ENCODE data around the gene HHLA2.

Gene HHLA2

DNA sequence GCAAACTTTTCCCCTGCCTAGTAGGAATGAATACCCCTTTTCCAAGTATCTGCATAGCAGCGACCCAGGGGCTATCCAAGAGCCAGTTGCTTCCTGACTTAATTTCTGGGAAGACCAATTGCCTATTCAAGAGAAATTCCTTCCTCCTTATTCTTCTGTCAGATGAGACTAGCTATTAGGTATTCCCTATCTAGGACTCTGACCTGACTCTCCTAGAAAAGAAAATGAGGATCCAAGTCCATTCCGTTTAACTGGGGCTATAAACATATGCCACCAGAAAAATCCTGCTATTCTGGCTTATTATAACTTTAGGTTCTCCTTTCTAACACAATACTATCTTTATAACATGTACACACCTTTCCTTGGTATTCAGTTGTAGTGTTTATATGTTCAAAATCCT is 1.7 kb downstream of the HHLA2 start:
- no peak for DNase-seq (ENCODE audit: low read depth in 2 of 2)

DNA sequence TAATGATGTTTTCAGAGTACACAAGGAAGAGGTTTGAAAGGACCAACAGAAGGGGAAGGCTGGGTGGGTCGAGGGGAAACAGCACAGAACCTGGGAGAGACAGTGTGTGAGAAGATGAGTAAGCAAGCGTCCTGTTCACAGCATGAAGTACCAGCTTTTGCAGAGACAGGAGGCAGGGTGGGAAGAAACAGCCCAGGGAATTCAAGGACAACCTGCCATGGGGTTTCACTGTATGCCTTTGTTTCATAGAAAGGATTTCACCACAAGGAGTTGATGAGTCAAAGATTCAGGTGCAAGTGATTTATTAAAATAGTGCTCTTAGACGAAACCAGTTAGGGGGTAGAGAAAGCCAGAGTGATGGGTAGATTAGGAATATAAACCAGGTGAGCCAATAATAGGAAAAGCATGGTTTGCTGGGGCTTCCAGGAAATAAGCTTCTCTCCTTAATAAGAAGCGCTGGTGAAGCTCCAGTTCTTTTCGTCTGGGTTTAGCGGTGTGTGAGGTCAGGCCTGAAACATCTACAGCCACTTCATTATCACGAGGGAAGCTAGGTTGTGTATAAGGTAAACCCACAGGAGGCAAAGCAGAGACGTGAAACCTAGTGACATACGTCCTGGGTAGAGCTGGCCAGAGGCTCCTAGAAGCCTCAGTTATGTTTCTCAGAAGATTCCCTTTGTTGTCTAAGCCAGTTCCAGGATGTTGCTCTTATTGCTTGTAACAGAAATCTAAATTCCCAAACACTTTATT is 3.9 kb downstream of the HHLA2 start:
- no peak for DNase-seq (ENCODE audit: low read depth in 2 of 2)

DNA sequence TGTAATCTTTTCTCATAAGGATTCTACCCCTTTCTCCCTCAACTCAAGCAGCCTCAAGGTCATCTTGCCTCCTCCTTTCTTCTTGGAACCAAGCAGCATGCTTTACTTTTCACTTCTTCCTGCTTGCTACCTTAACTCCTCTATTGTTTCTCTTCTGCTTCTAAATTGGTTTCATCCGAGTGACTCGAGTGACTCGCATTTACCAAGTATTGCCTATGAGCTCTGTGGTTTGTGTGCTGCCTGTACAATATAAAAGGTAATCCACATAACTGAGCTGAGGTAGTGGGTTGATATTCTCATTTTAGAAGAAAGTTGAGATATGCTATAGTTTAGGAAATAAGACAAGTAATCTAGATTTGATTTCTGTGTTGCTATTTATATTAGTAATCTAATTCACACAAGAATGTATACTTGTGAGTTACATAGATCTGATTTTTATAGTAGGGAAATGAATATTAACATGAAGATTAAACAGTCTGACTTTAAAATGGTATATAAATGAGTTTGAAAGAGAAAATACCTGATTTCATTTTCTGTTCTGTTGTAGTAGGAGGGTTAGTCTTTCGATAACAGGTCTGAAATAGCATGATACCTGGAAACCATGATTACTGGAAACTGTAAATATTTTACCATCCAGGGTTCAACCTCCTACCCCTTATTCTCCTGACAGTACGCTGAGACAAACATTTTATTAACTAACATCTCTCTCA is 5.5 kb downstream of the HHLA2 start:
- DNase-seq (ENCODE audit: low read depth in 2 of 2) = no peak

DNA sequence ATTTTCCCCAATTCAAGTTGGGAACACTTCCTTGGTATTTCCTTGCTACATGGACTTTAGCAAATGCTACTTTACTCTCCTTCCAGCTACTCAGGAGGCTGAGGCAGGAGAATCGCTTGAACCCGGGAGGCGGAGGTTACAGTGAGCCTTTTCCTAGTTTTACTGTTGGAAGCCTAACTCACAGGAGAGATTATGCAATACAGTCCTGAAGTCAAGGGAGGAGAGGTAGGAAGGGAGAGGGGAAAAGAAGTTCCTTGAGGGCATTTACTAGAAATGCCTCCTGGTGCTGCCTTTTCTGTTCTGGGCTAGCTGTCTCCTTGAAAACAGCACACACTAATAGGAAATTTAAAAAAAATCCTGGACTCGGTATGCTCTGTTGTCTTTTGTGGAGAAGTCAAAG is 6.2 kb downstream of the HHLA2 start:
- no peak for DNase-seq (ENCODE audit: low read depth in 2 of 2)

DNA sequence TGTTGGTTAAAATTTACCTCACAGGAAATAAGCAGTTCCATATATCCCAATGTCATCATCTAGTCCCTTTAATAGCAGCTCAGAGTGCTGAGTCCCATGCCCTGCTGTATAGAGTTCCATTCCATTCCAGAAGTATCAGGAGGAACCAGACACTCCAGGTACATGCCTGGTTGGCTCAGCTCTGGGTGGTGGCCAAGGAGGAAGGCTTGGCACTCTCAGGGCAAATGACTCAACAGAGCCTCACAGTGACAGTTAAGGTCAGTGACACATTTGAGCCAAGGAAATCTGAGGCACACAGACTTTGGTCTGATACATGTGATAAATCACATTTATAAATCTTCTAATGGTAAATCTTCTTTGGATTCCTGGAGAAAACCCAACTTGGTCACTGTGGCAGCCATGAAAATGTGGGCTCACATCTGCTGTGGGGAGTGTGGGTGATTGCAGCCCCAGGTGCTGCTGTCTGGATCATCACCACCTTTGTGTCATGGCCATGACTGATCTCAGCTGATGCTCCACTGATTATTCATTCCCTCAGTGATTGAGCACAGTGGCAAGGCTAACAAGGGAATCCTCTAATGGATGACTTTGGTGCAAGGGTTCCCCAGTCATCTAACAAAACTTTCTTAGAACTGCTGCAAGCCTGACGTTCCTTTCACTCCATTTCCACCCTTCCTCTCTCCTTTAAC is 9.3 kb downstream of the HHLA2 start:
- DNase-seq (ENCODE audit: low read depth in 2 of 2) = no peak

DNA sequence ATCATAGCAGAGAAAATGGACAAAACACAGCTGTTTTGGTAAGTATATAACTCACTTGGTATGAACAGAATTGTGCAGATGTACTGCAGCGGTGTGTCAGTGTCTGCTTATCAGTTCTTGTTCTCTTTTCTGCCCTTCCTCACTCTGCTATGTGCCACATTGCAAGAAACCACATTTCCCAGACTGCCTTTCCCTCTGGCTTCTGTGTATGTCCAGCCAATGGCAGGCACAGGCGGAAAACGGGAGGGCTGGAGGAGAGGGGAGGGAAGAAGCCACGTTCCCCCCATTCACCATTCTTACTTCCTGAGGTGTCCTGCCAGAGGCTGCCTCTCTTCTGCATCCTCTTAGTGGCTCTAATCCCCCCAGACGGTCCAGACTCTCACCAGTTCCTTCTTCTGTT is 15.4 kb downstream of the HHLA2 start:
- no peak for DNase-seq (ENCODE audit: low read depth in 2 of 2)

DNA sequence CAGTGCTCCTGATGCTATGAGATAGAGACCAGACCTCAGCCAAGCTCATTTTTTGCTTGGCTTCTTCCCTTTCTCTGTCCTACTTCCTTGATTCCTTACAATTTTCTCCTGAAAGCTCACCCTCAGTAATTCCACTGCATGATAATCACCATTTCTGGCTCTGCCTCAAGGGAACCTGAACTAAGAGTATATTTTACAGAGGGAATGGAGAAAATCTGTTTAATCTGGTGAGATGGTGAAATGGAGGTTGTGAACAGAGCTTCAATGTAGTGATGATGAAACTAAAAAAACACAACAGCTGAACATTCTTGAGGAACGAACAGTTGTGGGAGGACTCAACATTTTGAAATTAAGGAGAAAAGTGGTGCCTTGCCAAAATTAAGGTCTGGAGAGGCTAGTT is 16.3 kb downstream of the HHLA2 start:
- DNase-seq (ENCODE audit: low read depth in 2 of 2) = no peak

DNA sequence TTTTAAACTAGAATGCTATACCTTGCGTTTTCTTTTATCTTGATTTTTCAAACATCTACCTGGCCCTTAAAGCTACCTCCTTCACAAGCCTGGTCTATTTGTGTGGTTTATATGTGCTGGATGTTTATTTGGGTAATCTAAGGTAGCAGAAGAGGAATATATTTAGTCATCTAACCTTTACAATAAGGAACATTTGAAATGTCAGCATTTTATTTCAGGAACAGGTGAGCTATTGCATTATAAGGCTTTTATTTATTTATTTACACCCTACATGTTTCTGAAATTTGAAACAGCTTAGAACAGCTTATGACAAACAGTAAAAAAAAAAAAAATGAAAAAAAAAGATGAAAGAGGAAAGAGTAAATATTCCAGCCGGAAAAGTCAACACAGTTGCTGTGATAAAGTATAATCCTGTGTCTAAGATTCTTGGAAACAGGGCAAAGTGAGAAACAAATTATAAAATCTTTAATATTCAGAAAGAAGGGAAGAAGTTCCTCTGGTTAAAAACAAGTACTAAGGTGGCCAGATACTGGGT is 19.5 kb downstream of the HHLA2 start:
- no peak for DNase-seq (ENCODE audit: low read depth in 2 of 2)

DNA sequence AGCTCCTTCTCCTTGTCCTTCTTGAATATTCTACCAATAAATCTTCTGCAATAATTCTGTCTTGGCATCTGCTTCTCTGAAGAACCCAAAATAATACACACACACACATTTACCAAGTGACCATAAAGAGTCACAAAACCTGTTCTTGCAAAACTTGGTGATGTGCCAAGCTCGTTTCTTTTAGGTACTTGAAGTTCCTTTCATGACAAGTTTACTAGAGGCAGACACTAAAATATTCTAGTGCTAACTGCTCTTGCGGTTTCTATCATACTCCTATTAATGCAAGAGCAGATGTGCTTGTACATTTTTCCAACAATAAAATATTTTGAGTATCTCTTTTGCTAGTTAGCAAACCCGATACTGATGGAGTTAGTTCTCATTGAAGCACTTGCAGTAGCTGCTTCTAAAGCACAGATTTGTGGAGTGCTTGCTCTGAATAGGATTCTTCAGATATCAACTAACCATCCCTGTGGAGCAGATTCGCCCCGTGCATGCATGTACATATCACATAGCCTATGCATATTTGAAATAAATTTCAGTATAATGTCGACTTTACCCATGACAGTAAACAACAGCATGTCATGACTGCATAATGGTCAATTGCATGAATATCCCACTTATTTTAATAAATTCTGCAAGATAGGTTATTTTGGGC is 23.2 kb downstream of the HHLA2 start:
- DNase-seq (ENCODE audit: low read depth in 2 of 2) = no peak

DNA sequence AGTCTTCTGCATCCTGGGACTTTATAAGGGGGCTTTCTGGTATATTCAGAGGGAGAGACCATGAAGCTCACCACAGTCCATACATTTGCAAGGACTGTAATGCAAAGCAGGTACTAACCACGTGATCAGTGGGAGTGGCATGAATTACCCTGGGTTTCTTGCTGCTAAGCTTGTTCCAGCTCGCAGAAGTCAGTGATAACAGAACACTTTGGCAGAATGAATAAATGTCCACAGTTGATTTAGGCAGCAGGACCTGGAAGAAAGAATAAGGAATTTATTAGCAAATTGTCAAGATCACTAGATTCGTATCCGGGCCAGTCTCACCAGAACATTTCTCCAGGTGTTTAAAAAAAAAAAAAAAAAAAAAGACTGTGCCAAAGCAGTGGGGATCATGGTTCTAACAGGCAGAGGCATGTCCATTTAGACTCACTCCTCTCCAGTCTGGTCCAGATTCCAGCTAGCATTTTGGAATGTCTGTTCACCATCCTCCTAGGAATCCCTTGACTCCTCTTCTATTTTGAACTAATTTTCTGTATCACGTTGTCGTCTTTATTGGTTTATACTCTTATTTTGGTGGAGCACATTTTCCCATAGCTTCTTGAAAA is 24.5 kb downstream of the HHLA2 start:
- no peak for DNase-seq (ENCODE audit: low read depth in 2 of 2)

DNA sequence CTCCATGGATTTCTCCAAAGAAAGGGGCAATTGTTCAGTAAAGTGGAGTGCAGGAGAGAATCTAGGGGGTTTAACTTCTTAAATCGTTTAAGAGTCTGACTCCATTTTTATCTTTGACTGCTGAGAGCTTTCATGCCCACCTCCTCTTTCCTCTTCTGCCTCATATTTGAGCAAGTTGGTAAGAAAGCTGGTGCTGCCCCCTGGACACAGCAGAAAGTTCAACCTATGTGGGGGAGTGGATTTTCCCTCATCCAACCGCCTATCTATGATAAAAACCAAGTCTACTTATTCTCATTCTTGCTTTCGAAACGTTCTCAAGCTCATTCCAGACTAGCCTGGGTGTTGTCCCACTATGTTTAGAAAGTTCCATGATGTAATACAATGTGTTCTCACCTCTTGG is 26.0 kb downstream of the HHLA2 start:
- no peak for DNase-seq (ENCODE audit: low read depth in 2 of 2)

DNA sequence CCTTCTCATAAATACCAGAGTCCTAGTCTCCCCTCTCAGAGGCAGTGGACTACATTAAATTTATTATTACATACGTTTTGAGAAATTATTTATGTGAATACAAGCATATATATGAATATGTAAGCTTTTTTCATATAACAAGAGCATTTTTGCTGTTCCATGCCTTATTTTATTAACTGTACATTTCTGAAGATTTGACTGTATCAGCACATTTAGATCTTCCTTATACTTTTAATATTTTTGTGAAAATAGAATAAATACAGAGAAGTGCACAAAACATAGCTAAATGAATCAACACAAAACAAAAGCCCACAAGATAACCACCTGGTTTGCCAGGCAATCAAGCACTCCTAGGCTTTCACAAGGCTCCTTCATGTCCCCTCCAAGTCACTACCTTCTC is 27.8 kb downstream of the HHLA2 start:
- no peak for DNase-seq (ENCODE audit: low read depth in 2 of 2)

DNA sequence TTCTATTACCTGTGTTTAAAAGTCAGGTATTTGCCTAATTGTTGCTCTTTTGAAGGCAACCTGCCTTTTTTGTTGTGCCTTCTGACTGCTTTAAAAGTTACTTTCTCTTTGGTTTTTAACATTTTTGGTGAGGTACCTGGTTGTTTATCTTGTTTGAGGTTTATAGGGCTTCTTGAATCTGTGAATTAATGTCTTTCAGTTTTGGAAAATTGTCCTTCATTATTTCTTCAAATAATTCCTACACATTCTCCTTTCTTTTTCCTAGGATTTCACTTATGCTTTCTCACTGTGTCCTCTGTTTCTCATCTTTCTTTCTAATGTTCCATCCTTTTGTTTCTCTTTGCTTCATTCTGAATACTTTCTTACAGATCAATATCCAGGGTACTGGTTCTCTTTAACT is 30.8 kb downstream of the HHLA2 start:
- no peak for DNase-seq (ENCODE audit: low read depth in 2 of 2)

DNA sequence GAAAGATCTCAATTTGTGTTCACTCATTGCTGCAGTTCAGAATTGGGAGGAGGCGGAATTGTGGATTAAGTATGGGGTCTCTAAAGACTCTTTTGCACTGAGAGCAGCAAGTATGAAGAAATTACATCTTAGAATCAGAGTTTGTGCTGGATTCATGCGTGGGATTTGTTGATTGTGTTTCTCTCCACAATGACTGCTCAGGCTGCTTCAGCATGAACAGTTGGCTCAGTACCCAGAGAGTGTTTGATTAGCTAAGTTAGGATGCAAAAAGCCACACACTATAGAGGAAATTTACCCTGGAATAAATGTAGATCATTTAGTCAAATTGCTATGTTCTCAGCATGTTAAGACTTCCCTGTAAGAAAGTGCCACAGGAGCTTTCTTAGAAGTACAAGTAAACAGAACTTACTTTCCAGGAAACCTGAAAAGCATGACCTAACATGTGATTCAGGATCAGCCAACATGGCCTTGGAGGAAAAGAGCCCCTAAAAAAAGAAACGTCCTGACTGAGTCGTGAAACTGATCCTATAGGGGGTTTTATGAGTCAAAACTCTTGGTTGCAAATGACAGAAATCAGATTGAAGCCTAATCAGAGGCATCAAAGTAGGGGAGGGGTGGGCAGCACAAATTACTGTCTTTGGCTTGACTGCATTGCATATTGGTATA is 32.6 kb downstream of the HHLA2 start:
- no peak for DNase-seq (ENCODE audit: low read depth in 2 of 2)

DNA sequence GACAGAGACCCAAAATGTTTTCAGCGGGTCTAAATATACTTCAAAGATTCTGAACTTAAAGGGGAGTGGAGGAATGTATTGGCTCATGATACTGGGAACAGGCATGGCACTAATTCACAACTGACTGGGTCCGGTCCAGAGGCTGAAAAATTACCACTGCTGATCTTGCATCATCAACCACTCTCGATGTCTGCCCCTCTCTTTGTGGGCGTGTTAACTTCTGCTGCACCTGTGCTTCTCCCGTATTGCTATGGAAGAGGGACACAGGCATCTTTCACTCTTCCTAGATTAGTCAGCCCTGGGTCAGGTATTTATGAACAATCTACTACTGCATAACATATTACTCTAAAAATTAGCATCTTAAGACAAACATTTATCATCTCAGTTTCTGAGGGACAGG is 33.2 kb downstream of the HHLA2 start:
- DNase-seq (ENCODE audit: low read depth in 2 of 2) = no peak

DNA sequence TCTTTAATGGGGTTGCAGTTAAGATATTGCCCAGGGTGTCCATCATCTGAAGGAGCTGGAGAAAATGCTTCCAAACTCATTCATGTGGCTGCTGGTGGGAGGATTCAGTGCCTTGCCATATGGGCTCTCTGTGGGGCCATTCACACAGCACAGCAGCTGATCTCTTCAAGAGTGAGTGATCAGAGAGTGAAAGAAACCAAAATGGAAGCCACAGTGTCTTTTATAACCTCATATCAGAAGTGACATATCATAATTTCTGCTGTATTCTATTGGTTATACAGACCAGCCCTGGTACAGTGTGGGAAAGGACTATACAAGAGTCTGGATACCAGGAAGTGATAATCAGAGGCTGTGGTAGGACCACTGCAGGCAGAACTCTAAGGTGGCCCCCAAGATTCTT is 33.6 kb downstream of the HHLA2 start:
- no peak for DNase-seq (ENCODE audit: low read depth in 2 of 2)

DNA sequence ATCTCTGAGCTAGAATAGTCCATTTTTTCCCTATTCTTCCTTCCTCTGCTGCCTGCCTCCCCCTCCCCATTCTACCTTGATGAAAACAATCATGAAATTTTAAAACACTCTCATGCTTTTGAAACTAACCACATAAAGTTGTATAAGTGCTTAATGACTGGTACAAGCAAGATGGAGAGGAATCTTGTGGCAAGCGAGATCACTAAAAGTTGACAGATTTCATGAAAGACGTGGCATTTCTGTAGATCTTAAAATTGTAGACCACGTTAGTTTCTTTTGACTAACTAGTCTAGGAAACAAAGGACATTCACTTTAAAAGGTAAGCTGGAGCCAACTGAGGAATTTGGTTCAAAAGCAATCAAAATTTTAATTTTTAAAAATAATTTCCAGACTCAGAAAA is 35.4 kb downstream of the HHLA2 start:
- no peak for DNase-seq (ENCODE audit: low read depth in 2 of 2)

DNA sequence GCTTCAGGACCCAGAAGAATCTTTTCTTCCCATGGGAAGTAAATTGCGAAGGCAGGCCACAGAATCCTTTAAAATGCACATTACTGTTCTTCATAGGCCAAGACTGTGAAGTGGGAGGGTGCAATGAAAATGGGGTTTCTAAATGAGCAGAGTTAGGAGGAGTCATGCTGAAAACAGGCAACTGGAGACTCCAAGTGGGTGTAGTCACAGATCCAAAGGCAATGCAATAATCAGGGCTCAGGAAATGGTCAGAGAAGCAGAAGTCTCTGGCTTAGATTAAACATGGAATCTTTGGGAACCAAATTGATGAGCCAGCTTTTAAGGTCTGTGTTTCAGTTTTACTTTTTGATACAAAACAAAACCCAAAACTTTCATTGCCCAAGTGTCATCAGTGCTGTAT is 37.6 kb downstream of the HHLA2 start:
- no peak for DNase-seq (ENCODE audit: low read depth in 2 of 2)

DNA sequence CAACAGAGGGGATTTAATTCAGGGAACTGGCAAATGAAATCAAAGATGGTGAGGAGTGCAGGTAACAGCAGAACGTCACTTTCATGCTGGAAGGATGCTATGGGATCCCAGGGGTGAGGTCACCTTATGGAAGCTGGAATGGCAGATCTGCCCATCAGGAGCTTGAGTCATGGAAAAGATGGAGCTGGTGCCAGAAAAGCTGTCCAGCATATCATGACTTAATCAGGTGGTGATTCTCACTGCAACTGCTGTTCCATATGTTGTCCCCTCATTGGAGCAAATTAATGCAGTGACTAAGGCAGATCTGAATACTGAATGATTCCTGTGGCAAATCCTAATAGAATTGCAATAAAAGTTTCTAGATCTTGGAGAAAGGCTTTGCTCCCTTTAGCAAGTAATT is 38.4 kb downstream of the HHLA2 start:
- no peak for DNase-seq (ENCODE audit: low read depth in 2 of 2)

DNA sequence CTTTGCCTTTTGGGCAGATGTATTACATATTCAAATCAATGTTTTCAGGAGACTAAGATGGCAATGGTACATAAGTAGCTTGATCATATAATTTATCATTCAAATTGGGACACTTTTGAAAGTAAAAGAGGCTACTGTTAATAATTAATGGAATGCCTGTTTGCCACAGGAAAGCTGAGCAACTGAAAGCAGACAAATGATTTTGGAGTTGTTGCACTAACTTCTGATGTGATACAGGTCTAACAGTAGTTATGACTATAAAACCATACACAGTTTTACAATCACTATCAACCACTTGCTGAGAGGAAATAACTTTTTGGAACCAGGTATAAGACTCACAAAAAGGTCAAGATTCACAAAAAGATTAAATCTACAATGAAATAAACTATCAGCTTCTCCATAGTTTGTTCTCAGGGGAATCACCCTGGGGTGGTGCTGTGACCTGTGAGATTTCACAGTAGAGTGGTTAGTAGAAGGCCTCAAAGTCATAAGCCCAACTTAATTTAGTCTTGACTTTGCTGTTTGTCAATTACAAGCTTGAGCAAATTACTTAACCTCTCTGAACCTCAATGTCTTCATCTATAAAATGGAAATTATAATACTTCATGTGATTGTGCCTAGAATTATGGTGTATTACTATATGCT is 42.7 kb downstream of the HHLA2 start:
- no peak for DNase-seq (ENCODE audit: low read depth in 2 of 2)

DNA sequence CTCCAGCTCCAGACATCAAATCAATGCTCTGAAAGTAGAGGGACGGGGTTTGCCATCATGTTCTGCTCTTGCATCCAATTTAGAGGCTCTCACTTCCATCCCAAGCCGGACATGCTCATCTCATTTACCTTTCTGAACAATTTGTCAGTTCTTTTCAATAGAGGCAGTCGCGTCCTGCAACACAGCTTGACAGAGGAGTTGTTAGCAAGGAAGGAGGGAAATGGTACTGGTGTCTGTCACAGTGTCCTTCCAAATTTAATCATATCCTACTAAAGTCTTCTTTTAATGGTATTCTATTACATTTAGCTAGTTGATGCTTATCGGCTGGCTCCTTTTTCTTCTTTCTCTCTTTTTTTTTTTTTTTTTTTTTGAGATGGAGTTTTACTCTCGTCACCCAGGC is 45.6 kb downstream of the HHLA2 start:
- no peak for DNase-seq (ENCODE audit: low read depth in 2 of 2)

Measured in stimulated activated CD8-positive, alpha-beta memory T cell treated with anti-CD3 and anti-CD28 coated beads, Interleukin-7, amount 100 ng/mL, for 1 hour (primary cell).